HG03175 (cell line): ENCODE measurements around the gene SYNGR4.
"Not testable (repeated sequence)": the region's sequence is repeated elsewhere in the genome, so short reads cannot be mapped to it uniquely, and the experiment has no call there.

Source experiments
- ATAC-seq: cut with Tn5 transposase; IDR thresholded peaks from one replicate; pipeline ENCODE4 v1.9.1; 2021; ENCODE audit warnings: mild to moderate bottlenecking, moderate library complexity; ENCODE audit not compliant: unreplicated experiment

Gene SYNGR4

DNA sequence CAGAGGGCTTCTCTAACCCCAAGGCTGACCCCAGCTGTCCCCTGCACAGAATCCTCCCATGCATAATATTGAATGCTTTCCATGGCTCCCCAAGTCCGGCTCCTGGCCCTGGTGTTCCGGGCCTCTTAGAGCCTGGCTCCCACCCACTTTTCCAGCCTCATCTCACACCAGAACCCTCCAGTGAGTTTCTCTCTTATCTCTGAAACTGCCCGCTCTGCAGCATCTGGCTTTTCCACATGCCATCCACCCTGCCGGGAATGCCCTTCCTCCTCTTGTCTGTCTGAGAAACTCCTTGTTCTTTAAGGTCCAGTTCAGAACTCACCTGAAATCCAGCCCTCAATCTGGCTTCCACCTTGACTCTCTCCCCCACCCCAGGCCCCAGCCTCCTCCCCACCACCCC is 6.8 kb downstream of the SYNGR4 start:
- no peak for ATAC-seq

DNA sequence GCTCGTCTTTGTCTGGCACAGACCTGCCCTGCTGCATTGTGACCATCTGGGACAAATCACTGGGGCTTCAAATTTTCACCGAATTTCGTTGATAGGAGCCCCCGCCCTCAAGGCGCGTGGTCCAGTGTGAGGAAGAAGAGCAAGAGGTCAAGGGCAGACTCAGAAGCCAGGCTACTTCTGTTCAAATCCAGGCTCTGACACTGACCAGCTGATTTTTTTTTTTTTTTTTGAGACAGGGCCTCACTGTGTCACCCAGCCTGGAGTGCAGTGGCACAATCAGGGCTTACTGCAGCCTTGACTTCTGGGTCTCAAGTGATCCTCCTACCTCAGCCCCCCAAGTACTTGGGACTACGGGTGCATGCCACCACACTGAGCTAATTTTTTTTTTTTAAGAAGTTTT is 7.2 kb downstream of the SYNGR4 start:
- no peak for ATAC-seq

DNA sequence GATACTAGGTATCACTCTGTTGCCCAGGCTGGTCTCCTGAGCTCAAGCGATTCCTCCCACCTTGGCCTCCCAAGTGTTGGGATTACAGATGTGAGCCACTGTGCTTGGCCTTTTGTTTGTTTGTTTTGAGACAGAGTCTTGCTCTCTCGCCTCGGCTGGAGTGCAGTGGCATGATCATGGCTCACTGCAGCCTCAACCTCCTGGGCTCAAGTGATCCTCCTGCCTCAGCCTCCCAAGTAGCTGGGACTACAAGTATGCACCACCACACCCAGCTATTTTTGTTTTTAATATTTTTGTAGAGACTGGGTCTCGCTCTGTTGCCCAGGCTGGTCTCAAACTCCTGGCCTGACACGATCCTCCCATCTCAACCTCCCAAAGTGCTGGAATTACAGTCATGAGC is 7.6 kb downstream of the SYNGR4 start:
- ATAC-seq: not testable (repeated sequence)

DNA sequence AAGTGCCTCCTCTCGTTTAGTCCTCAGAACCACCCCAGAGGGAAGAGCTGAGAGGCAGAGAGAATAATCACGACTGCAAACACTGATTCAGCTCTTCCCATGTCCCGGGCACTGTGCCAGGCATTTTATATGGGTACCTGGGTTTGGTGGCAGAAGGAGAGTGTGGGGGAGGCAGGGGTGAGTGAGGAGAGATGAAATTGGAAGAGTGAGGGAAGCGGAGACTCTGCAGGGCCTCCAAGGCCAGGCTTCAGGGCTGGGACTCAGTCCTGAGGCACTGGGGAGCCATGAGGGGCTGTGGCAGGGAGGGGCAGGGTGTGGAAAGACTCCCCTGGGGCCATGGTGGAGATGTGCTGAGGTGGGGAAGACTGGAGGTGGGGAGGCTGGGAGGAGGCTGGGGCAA is 8.7 kb downstream of the SYNGR4 start:
- no peak for ATAC-seq

DNA sequence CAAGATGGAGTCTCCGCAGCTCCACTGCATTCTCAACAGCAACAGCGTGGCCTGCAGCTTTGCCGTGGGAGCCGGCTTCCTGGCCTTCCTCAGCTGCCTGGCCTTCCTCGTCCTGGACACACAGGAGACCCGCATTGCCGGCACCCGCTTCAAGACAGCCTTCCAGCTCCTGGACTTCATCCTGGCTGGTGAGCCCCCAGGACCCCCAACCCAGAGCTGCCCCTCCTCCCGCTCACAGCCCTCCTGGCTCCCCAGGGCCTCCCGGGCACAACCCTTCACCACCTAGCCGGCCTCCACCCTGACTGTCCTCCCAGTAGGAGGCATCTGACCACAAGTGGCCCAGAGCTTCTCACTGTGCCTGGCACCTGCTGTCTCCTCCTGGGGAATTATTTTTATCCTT is 9.4 kb downstream of the SYNGR4 start:
- no peak for ATAC-seq

- no peak for ATAC-seq
Measured at GRCh38 chr19:48378194-48378570, 14.0 kb downstream of the SYNGR4 start.

- no peak for ATAC-seq
Measured at GRCh38 chr19:48379058-48379457, 14.9 kb downstream of the SYNGR4 start.

- no peak for ATAC-seq
Measured at GRCh38 chr19:48381178-48381950, 17.2 kb downstream of the SYNGR4 start.

DNA sequence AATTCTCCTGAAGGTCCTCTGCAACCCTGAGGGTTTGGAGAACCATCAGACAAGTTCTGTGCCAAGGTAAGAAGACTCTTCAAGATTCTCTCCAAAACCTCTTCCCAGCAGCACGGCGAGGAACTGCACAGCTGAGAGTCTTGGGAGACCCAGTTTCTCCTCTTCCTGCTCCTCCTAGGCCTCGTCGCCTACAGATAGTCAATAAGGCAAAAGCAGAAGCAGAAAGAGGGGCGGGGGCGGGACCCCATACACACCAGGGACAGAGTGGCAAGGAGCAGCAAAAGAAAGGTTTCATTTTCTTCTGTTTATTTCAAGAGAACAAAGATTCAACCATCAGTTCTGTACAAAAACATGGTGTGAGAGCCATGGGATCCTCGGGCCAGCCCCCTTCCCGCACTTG is 18.1 kb downstream of the SYNGR4 start:
- no peak for ATAC-seq

GRCh38 chr19:48385461-48386087 is 21.4 kb downstream of the SYNGR4 start:
- no peak for ATAC-seq

- ATAC-seq: no peak
Measured at GRCh38 chr19:48386981-48387380, 22.8 kb downstream of the SYNGR4 start.

DNA sequence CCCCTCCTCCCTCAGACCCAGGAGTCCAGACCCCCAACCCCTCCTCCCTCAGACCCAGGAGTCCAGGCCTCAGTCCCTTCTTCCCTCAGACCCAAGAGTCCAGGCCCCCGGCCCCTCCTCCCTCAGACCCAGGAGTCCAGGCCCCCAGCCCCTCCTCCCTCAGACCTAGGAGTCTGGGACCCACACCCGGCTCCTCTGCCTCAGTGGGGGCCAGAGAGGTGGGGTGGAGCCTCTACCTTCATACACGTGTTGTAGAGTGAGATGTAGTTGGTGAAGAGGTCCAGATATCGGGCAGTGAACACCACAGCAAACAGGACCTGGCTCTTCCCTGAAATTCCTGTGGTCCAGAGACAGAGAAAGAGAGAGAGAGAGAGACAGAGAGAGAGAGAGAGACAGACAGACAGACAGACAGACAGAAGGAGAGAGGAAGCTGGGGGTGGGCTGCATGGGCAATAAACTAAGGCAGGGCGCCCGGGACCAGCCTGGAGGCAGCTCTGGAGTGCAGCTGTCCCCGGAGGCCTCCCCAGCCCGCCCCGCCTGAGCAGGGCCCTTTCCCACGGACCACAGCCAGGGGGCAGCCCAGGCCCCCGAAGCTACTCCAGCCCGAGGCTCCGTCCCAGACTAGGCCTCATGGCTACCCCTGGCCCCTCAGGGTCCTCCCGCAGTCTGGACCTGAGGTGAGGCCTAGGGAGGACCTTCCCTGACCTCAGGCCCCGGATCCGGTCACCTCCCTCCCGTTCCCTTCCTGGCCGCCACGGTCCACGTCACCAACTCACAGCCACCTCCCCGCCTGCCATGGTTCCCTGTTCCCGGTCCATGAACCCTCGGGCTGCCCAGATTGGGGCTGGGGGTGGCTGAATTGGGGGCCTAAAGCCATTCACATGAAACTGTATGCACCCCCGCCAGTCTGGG is 26.3 kb downstream of the SYNGR4 start:
- no peak for ATAC-seq

GRCh38 chr19:48391100-48392005 is 27.2 kb downstream of the SYNGR4 start, which contains the start of gene KDELR1:
Gene KDELR1, minus strand, starts transcription at chr19:48391551. Its CDS starts 193 bp downstream, at chr19:48391358.
- peak; percentile 71 for ATAC-seq

DNA sequence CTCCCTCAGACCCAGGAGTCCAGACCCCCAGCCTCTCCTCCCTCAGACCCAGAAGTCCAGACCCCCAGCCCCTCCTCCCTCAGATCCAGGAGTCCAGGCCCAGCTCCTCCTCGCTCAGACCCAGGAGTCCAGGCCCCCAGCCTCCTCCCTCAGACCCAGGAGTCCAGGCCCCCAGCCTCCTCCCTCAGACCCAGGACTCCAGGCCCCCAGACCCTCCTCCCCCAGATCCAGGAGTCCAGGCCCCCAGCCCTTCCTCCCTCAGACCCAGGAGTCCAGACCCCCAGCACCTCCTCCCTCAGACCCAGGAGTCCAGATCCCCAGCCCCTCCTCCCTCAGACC is 27.8 kb downstream of the SYNGR4 start:
- ATAC-seq: not testable (repeated sequence)

DNA sequence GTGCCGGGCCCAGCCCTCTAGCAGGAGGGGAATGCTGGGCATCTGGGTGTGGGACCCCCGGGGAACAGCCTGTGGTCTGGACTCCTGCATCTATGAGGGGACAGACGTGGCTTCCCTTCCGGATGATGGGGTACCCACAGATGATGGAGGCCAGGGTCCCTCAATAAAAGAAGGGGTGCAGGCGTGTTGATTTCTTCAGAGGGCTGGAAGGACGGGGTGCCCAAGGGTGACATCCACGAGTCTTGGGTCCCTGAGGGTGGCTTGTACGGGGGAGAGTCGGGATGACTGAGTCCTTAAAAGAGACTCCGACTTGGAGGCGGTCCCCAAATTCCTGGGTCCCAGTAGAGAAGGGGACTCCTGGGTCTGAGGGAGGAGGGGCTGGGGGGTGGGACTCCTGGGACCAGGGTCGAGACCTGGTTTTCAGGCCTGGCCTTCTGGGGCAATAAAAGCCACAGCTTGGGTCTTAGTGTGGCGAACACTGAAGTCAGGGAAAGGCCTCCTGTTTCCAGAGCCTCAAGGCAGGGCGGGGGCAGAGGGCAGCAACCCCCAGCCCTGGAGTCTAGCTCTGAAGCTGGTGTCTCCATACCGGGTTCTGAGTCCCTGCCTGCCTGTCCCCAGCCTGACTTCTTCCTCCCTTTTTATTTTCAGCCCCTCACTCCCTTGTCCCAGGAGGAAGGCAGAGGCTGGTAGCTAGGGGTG is 28.8 kb downstream of the SYNGR4 start:
- no peak for ATAC-seq

DNA sequence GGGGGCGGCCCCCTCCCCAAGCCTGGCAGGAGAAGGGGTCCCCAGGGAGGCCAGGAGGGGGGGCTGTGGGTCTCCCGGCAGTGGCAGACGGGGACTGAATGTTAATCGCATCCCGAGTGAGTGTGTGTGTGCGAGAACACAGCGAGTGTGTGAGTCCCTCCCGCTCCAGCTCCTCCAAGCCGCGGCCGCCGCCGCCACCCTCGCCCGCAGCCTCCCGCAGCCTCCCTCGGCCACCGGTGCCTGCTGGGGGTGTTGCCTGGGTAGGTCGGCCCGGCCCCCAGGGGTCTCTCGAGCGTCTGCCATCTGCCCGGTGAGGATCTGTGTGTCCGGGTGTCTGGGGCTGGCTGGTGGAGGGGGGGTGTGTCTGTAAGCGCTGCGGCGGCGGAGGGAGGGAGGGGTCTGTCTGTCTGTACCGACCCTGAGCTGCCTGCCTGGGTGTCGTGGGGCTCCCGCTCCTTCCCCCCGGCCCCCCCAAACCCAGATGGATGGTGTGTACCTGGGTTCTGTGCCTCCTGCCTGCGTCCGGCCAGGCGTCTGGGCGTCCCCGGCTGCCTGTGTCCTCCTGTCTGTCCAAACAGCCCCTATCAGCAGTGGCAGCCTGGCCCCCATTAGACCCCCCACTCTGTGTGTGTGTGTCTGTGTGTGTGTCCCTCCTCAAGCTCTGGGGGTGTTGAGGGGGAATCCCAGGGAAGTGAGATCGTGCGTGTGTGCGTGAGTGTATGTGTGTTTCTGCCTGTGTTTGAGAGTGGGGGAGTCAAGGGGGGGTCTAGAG is 29.6 kb downstream of the SYNGR4 start, which contains the start of gene GRIN2D:
Gene GRIN2D (plus strand): TSS at position 110 of the 772 bp plus-strand sequence. CDS start 4,725 bp downstream, outside the sequence.
- no peak for ATAC-seq

GRCh38 chr19:48394331-48395169 is 30.4 kb downstream of the SYNGR4 start:
- ATAC-seq: no peak

DNA sequence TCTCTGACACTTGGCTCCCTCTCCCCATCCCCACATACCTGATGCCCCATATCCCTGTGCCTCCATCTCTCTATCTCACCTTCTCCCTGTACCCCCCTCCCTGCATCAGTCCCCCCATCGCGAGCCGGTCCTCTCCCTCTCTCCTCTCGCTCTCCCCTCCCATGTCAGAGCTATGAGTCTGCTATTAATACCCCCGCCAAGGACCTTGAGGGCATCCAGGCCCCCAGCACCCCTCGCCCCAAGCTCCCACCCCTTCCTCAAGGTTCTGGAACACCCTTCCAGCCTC is 30.9 kb downstream of the SYNGR4 start:
- no peak for ATAC-seq
